H9 (cell line): ENCODE results near the gene DCLRE1C. TPM values are rescaled to one million over a fixed set of nuclear protein-coding genes. Genes with fewer than 3 reads are reported as not detected.
A peak's percentile ranks its signal among the peaks of the same experiment; 100 is the strongest.

ENCODE experiments used
- DNase-seq: peaks from one replicate; pipeline ENCODE4 v3.0.0-alpha.2; 2017
- H2AFZ ChIP-seq: one replicate; pipeline ENCODE4 v1.6.1; 2013; ENCODE audit warnings: mild to moderate bottlenecking, low read length, control low read depth, moderate library complexity
- H2AK5ac ChIP-seq: 2 replicates; pipeline ENCODE4 v1.6.1; 2013; ENCODE audit warnings: low read length, control low read depth, mixed read lengths; ENCODE audit not compliant: insufficient read length
- H2BK120ac ChIP-seq: one replicate; pipeline ENCODE4 v1.6.1; 2013; ENCODE audit warnings: low read depth, mild to moderate bottlenecking, low read length, control low read depth, inconsistent platforms; ENCODE audit not compliant: poor library complexity, severe bottlenecking
- H2BK12ac ChIP-seq: 2 replicates; pipeline ENCODE4 v1.6.1; 2013; ENCODE audit warnings: low read length, control low read depth, mixed read lengths, low read depth; ENCODE audit not compliant: insufficient read length
- H2BK15ac ChIP-seq: 2 replicates; pipeline ENCODE4 v1.6.1; 2013; ENCODE audit warnings: low read depth, low read length, control low read depth
- H2BK20ac ChIP-seq: one replicate; pipeline ENCODE4 v1.6.1; 2013; ENCODE audit warnings: low read depth, mild to moderate bottlenecking, low read length, control low read depth, inconsistent platforms; ENCODE audit not compliant: poor library complexity, severe bottlenecking
- H2BK5ac ChIP-seq: 2 replicates; pipeline ENCODE4 v1.6.1; 2013; ENCODE audit warnings: low read length, control low read depth, mixed read lengths; ENCODE audit not compliant: insufficient read length
- H3K14ac ChIP-seq: 2 replicates; pipeline ENCODE4 v1.6.1; 2013; ENCODE audit warnings: low read length, control low read depth; ENCODE audit not compliant: insufficient read depth
- H3K18ac ChIP-seq: 2 replicates; pipeline ENCODE4 v1.6.1; 2013; ENCODE audit warnings: low read depth, mild to moderate bottlenecking, mixed read lengths, low read length, control low read depth; ENCODE audit not compliant: insufficient read length
- H3K23ac ChIP-seq: 2 replicates; pipeline ENCODE4 v1.6.1; 2013; ENCODE audit warnings: low read length, control low read depth, mixed read lengths, low read depth; ENCODE audit not compliant: insufficient read length
- H3K23me2 ChIP-seq: 2 replicates; pipeline ENCODE4 v1.6.1; 2013; ENCODE audit warnings: low read depth, mild to moderate bottlenecking, mixed read lengths, low read length, control low read depth; ENCODE audit not compliant: insufficient read length, poor library complexity, severe bottlenecking
- H3K27ac ChIP-seq: 2 replicates; pipeline ENCODE4 v1.5.1; 2013; ENCODE audit warnings: low read length, control low read depth, mixed read lengths, low read depth; ENCODE audit not compliant: insufficient read length
- H3K27me3 ChIP-seq: 2 replicates; pipeline ENCODE4 v1.6.1; 2013; ENCODE audit warnings: low read length, control low read depth, inconsistent platforms; ENCODE audit not compliant: insufficient read depth
- H3K4ac ChIP-seq: 2 replicates; pipeline ENCODE4 v1.6.1; 2013; ENCODE audit warnings: low read depth, mild to moderate bottlenecking, control low read depth, inconsistent platforms, low read length, moderate library complexity
- H3K4me1 ChIP-seq: 2 replicates; pipeline ENCODE4 v1.6.1; 2013; ENCODE audit warnings: low read length, control low read depth, inconsistent platforms; ENCODE audit not compliant: insufficient read depth
- H3K4me2 ChIP-seq: 2 replicates; pipeline ENCODE4 v1.6.1; 2013; ENCODE audit warnings: low read length, control low read depth, mixed read lengths; ENCODE audit not compliant: insufficient read length, insufficient read depth
- H3K56ac ChIP-seq: 2 replicates; pipeline ENCODE4 v1.6.1; 2013; ENCODE audit warnings: low read depth, mild to moderate bottlenecking, mixed read lengths, low read length, control low read depth; ENCODE audit not compliant: insufficient read length
- H3K79me1 ChIP-seq: 2 replicates; pipeline ENCODE4 v1.6.1; 2013; ENCODE audit warnings: low read depth, mild to moderate bottlenecking, moderate library complexity, low read length, control low read depth, inconsistent platforms; ENCODE audit not compliant: insufficient read depth, poor library complexity, severe bottlenecking
- H3K79me2 ChIP-seq: 2 replicates; pipeline ENCODE4 v1.6.1; 2013; ENCODE audit warnings: low read length, control low read depth, inconsistent platforms; ENCODE audit not compliant: insufficient read depth
- H3K9ac ChIP-seq: 2 replicates; pipeline ENCODE4 v1.6.1; 2013; ENCODE audit warnings: low read length, control low read depth, mixed read lengths; ENCODE audit not compliant: insufficient read length; ENCODE audit errors: extremely low read depth
- H3K9me3 ChIP-seq: one replicate; pipeline ENCODE4 v1.6.1; 2013; ENCODE audit warnings: low read depth, low read length, inconsistent platforms; ENCODE audit not compliant: control insufficient read depth
- H3T11ph ChIP-seq: one replicate; pipeline ENCODE4 v1.6.1; 2013; ENCODE audit warnings: mild to moderate bottlenecking, low read length, control low read depth, inconsistent platforms
- H4K20me1 ChIP-seq: one replicate; pipeline ENCODE4 v1.6.1; 2013; ENCODE audit not compliant: control insufficient read depth, insufficient read length, insufficient read depth
- H4K5ac ChIP-seq: 2 replicates; pipeline ENCODE4 v1.6.1; 2013; ENCODE audit warnings: low read depth, mild to moderate bottlenecking, mixed read lengths, low read length, control low read depth; ENCODE audit not compliant: insufficient read length
- H4K8ac ChIP-seq: replicated peaks from 2 replicates; pipeline ENCODE4 v1.6.1; 2013; ENCODE audit warnings: low read length, control low read depth, mixed read lengths, low read depth; ENCODE audit not compliant: insufficient read length
- H4K91ac ChIP-seq: 2 replicates; pipeline ENCODE4 v1.6.1; 2013; ENCODE audit warnings: low read depth, mild to moderate bottlenecking, moderate library complexity, mixed read lengths, low read length, control low read depth; ENCODE audit not compliant: insufficient read length
- H3K27ac Mint-ChIP-seq, 3 experiments: 2 replicates in 2 of 3; 3 replicates in 1 of 3; pipeline ENCODE4 v1.8.0; 2020 to 2021; ENCODE audit warnings: mixed read lengths in 3 of 3, mild to moderate bottlenecking in 1 of 3, moderate library complexity in 1 of 3
- H3K27me3 Mint-ChIP-seq: 2 replicates; pipeline ENCODE4 v1.8.0; 2021; ENCODE audit warnings: low read depth, mild to moderate bottlenecking, moderate library complexity, mixed read lengths
- H3K36me3 Mint-ChIP-seq, 3 experiments: 2 replicates in 2 of 3; 3 replicates in 1 of 3; pipeline ENCODE4 v1.8.0; 2020 to 2021; ENCODE audit warnings: low read depth in 3 of 3, mixed read lengths in 3 of 3; ENCODE audit not compliant: insufficient read depth in 1 of 3
- H3K4me1 Mint-ChIP-seq, 2 experiments: 2 replicates each; pipeline ENCODE4 v1.8.0; 2020; ENCODE audit warnings: mixed read lengths in 2 of 2
- H3K4me3 Mint-ChIP-seq, 2 experiments: 2 replicates in 1 of 2; 3 replicates in 1 of 2; pipeline ENCODE4 v1.8.0; 2020 to 2021; ENCODE audit warnings: mild to moderate bottlenecking in 2 of 2, mixed read lengths in 2 of 2, moderate library complexity in 1 of 2
- H3K9me3 Mint-ChIP-seq, 2 experiments: 2 replicates in 1 of 2; 3 replicates in 1 of 2; pipeline ENCODE4 v1.8.0; 2020; ENCODE audit warnings: mild to moderate bottlenecking in 2 of 2, mixed read lengths in 2 of 2, moderate library complexity in 1 of 2
- CTCF ChIP-seq: fragments of 200-600 bp; sonication (generic); conservative IDR thresholded peaks from 3 replicates; pipeline ENCODE4 v1.8.0; 2021; ENCODE audit warnings: antibody characterized with exemption, mild to moderate bottlenecking
- WGBS: extraction: QIAGEN DNeasy Blood & Tissue Kit; methylation state at CpG from one replicate; pipeline ENCODE4 v1.1.7; 2013; ENCODE audit warnings: missing lambda C conversion rate, low lambda C conversion rate, mixed read lengths; ENCODE audit not compliant: insufficient read length; ENCODE audit errors: extremely low coverage; 5-methylcytosine and 5-hydroxymethylcytosine counted together
- total RNA-seq: library from RNA; stranded (reverse); gene quantifications from 2 replicates; pipeline ENCODE4 v1.2.1, GENCODE V29; 2021

The DCLRE1C gene
- total RNA-seq, 1 experiment from 2014 or later, result 15.2 TPM

GRCh38 chr10:14949291-14949690, 4.6 kb downstream of the DCLRE1C start:
- H2BK20ac ChIP-seq, result no peak overlapping the region
- Mint-ChIP-seq H3K27me3 (no peaks in the 10 kb centered on the region), H3K4me3 (no peak overlapping the region), H3K9me3 (no peaks in the 10 kb centered on the region), H3K36me3 (peaks cover 13 to 36% (median 20%) of the 10 kb centered on the region in 3 experiments), H3K4me1 (peaks cover 18% of the 10 kb centered on the region in 2 experiments), H3K27ac (peak overlapping the region in 1 of 3 experiments; percentile 8; a peak in 1 of 7 replicates)
- H3K18ac ChIP-seq, result no peak overlapping the region
- H3K79me2 ChIP-seq, result no peaks in the 10 kb centered on the region
- DNase-seq, result no peak
- H3T11ph ChIP-seq, result no peak overlapping the region
- no peak overlapping the region for H2AK5ac ChIP-seq
- no peak overlapping the region for H3K56ac ChIP-seq
- no peak overlapping the region for H4K5ac ChIP-seq
- no peaks in the 10 kb centered on the region for H3K9me3 ChIP-seq
- H2AFZ ChIP-seq, result no peak overlapping the region
- no peak overlapping the region for H2BK12ac ChIP-seq
- H4K20me1 ChIP-seq, result no peaks in the 10 kb centered on the region
- H3K27me3 ChIP-seq, result no peaks in the 10 kb centered on the region
- no peak overlapping the region for H3K14ac ChIP-seq
- H3K4me1 ChIP-seq, result 0 out of 2 replicates have a peak, but pooled peaks cover 2% of the 10 kb centered on the region
- no peak overlapping the region for H2BK120ac ChIP-seq
- no peak overlapping the region for H4K91ac ChIP-seq
- H2BK15ac ChIP-seq, result no peak overlapping the region
- WGBS, result no CpG with 5 or more reads among the region's 5 CpGs
- no peak for TF ChIP-seq CTCF
- peaks cover 4% of the 10 kb centered on the region for H3K79me1 ChIP-seq
- no peak overlapping the region for H3K9ac ChIP-seq
- no peak overlapping the region for H3K4ac ChIP-seq
- peaks cover 8% of the 10 kb centered on the region for H3K23me2 ChIP-seq
- H4K8ac ChIP-seq, result no peak overlapping the region
- H3K4me2 ChIP-seq, result no peak overlapping the region
- no peak overlapping the region for H2BK5ac ChIP-seq
- H3K23ac ChIP-seq, result no peak overlapping the region
- H3K27ac ChIP-seq, result no peak overlapping the region
